RWPE1 (cell line): ENCODE data around the gene VTI1A.

ENCODE experiments used
- CTCF ChIA-PET: fragments of 350-600 bp; sonication (Branson Sonifier 250); formaldehyde crosslinking; extraction: SDS; loops from one replicate; lab custom pipeline; 2021; lab: Yijun Ruan, JAX
- POLR2A ChIA-PET: fragments of 400-600 bp; formaldehyde crosslinking; extraction: SDS; loops from one replicate; lab custom pipeline; 2020; ENCODE audit warnings: antibody characterized with exemption; ENCODE audit not compliant: low non-redundant PET; lab: Yijun Ruan, JAX
- DNase-seq: peaks from one replicate; pipeline ENCODE4 v3.0.0; 2012; ENCODE audit warnings: low spot score
- H3K27ac ChIP-seq: fragments of 450-650 bp; 2 replicates; pipeline ENCODE4 v1.5.1; 2017
- TF ChIP-seq, protein P1 (sequence below): fragments of 450-650 bp; conservative IDR thresholded peaks from 2 replicates; pipeline ENCODE4 v1.5.1; 2017; ENCODE audit warnings: low read depth, mild to moderate bottlenecking

The VTI1A gene

DNA sequence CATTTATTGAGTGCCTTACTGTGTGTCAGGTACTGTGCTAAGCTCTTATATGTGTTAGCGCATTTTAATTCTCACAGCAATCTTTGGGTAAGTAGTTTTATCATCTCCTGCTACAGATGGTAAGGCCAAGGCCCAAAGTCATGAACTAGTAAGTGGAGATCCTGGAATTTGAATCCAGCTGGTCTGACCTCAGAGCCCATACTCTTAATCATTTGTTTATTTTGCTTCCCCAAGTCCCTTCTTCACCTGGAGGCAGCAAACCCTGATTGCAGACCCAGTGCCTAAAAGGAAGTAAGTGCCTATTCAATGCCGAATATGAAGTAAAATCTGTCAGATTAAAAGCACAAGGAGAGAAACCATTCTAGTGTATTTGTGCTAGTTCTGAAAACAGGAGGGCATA lies 320.1 kb downstream of the VTI1A start:
- ChIA-PET CTCF (no interaction called here), POLR2A (no interaction called here)
- no peak overlapping the region for H3K27ac ChIP-seq
- DNase-seq = no peak
- TF ChIP-seq, protein P1, sequence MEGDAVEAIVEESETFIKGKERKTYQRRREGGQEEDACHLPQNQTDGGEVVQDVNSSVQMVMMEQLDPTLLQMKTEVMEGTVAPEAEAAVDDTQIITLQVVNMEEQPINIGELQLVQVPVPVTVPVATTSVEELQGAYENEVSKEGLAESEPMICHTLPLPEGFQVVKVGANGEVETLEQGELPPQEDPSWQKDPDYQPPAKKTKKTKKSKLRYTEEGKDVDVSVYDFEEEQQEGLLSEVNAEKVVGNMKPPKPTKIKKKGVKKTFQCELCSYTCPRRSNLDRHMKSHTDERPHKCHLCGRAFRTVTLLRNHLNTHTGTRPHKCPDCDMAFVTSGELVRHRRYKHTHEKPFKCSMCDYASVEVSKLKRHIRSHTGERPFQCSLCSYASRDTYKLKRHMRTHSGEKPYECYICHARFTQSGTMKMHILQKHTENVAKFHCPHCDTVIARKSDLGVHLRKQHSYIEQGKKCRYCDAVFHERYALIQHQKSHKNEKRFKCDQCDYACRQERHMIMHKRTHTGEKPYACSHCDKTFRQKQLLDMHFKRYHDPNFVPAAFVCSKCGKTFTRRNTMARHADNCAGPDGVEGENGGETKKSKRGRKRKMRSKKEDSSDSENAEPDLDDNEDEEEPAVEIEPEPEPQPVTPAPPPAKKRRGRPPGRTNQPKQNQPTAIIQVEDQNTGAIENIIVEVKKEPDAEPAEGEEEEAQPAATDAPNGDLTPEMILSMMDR = no peak

DNA sequence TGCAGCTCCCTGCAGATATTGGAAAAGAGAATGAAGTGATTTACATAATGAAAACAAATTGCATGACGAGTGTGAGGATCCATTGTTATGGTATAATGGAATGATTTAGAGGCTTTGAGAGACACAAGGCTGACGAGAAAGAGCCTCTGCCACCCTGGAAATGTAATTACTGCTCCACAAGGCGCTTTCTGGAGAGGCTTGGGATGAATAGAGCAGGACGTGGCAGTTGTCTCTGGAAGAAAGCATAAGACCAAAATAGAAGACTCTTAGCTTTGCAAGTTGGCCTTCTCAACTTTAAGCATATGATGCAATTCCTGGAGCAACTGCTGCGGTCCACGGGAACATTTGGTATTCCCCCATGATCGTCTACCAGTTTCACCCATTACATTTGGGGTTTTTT lies 321.1 kb downstream of the VTI1A start:
- ChIA-PET POLR2A (no interaction called here), CTCF (interaction anchor here (0.6 kb wide), 1 partner anchor 32 kb away, joined by 7 read pairs; no protein-coding TSS in a partner anchor)
- no peak for DNase-seq
- TF ChIP-seq, protein P1 = no peak
- H3K27ac ChIP-seq = no peak overlapping the region

DNA sequence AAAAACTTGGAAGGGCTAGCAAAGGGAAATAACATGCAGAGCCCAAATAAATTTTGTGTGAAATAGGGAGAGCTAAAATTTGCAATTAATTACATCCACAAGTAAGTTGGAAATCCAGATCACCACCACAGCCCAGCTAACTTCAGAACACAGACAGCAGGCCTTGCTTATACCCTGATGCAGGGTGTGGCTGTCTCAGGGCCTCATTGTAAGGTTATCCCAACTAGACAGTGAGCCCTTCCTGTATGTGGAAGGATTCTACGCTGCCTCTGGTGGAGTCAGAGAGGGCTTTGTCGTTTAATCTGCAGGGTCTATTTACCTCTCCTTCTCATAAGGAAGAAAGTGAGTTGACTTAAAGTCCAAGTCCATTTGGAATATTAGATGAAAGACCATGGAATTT lies 322.1 kb downstream of the VTI1A start:
- POLR2A ChIA-PET = no interaction called here
- DNase-seq = no peak
- CTCF ChIA-PET = no interaction called here
- H3K27ac ChIP-seq = no peak overlapping the region
- TF ChIP-seq, protein P1 = no peak

DNA sequence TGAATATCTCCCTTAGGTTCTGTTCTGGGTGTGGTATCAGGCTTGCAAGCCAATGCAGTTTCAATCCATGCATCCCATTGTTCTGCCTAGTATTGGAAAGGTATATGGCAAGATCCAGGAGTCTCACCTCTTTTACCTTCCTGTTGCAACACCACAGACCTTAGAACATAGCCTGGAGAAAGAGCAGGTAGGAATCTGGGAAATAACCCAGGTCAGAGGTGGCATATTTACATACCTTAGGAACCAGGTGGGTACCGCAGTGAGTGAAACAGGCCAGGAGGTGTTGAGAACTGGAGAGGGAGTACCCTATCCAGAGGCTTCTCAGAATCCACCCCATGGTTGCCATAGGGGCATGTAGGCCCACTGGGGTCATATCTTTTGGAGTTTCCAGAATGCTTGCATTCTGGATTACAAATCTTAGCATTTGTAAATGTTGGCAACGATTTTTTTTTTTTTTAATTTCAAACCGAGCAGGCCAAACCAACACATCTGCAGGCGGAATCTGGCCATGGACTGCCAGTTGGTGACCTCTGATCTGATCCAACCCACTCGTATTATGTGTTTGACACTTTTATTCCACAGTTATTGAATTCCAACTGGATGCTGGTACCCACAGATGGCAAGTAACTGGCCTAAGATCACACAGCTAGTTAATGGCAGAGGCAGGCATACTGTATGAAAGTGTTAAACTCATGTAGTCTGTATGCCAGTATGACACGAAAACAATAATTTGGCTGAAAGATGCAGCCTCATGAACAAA lies 322.8 kb downstream of the VTI1A start:
- TF ChIP-seq, protein P1 = no peak
- H3K27ac ChIP-seq = no peak overlapping the region
- DNase-seq = peak; percentile 39
- CTCF ChIA-PET = no interaction called here
- POLR2A ChIA-PET = no interaction called here

DNA sequence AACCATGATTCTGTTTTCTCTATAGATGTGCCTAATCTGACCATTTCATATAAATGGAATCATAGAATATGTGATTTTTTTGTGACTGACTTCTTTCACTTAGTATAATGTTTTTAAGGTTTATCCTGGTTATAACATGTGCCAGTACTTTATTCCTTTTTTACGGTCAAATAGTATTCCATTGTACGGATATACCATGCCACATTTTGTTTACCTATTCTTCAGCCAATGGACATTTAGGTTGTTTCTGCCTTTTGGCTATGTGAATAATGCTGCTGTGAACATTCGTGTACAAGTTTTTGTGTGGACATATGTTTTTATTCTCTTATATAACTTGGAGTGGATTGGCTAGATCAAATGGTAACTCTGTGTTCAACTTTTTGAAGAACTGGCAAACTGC lies 324.7 kb downstream of the VTI1A start:
- TF ChIP-seq, protein P1 = no peak
- POLR2A ChIA-PET = no interaction called here
- CTCF ChIA-PET = interaction anchor here (0.9 kb wide), 1 partner anchor 198 kb away, joined by 3 read pairs; no protein-coding TSS in a partner anchor
- DNase-seq = no peak
- H3K27ac ChIP-seq = no peak overlapping the region

DNA sequence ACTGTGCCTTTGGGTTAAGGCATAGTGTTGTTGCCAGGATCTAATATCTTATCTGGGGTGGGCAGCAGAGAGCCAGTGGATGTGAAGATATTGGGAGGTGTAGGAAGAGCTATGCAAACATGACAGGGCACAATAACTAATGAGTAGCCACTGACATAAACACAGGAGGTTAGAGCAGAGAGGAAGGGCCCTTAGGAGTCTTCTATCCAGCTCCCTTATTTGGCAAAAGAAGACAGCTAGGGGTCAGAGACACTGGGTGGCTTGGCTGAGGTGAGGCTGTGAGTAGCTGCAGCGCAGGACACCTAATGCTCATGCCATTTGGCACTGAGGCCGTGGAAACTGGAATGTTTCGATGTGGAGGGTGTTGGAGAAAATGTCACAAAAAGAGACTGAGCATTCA lies 326.8 kb downstream of the VTI1A start:
- no peak overlapping the region for H3K27ac ChIP-seq
- POLR2A ChIA-PET = no interaction called here
- DNase-seq = no peak
- CTCF ChIA-PET = no interaction called here
- TF ChIP-seq, protein P1 = no peak
